ENCODE results near the gene LYVE1. TPM values are rescaled to one million over a fixed set of nuclear protein-coding genes. Genes with fewer than 3 reads are reported as not detected.
A peak's percentile ranks its signal among the peaks of the same experiment; 100 is the strongest.

The LYVE1 gene
- total RNA-seq, 4 donors from 2014 or later, result 3.9 to 17.0 (median 11.1) TPM

DNA sequence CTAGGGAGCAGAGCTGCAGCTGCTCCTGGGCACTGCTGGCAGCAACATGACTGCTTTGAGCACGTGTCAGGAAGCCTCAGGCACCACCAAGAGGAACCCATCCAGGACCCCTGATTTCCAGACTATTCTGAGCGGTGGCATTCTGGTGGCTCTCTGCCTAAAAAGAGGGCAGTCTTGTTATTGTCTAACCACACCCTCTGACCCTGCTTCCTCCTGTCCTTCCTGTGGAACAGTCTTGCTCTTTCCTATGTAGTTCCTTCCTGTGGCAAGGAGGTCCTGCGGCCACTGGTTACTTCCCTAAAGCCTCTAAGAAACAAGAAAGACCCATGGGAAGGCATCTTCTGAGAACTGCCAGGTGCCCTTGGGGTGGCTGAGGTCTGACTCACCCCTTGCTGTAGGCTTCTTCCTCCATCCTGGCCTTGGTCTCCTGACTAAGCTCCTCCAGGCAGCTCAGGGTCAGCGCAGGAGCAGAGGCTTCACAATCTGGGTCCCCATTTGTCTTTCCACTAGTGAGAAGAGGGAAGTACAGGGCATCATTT is 13.1 kb upstream of the LYVE1 start:
- no peak for TF ChIP-seq POLR2A (IDR thresholded peaks at IDR 0.05)
- no peak for TF ChIP-seq POLR2AphosphoS5 (IDR thresholded peaks at IDR 0.05)
- TF ChIP-seq, protein P1, sequence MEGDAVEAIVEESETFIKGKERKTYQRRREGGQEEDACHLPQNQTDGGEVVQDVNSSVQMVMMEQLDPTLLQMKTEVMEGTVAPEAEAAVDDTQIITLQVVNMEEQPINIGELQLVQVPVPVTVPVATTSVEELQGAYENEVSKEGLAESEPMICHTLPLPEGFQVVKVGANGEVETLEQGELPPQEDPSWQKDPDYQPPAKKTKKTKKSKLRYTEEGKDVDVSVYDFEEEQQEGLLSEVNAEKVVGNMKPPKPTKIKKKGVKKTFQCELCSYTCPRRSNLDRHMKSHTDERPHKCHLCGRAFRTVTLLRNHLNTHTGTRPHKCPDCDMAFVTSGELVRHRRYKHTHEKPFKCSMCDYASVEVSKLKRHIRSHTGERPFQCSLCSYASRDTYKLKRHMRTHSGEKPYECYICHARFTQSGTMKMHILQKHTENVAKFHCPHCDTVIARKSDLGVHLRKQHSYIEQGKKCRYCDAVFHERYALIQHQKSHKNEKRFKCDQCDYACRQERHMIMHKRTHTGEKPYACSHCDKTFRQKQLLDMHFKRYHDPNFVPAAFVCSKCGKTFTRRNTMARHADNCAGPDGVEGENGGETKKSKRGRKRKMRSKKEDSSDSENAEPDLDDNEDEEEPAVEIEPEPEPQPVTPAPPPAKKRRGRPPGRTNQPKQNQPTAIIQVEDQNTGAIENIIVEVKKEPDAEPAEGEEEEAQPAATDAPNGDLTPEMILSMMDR (IDR thresholded peaks at IDR 0.05), result no peak
- no peak for TF ChIP-seq EP300 (IDR thresholded peaks at IDR 0.05)
- H3K4me3 ChIP-seq, result no peak overlapping the region
- H3K27ac ChIP-seq, result peak overlapping the region; percentile 49
- DNase-seq (ENCODE audit: low spot score in 2 of 2), result no peak
- no peaks in the 10 kb centered on the region for H3K27me3 ChIP-seq
- WGBS, result 61% methylated on average over 4 of the region's 4 CpGs
- peaks cover 9% of the 10 kb centered on the region for H3K4me1 ChIP-seq
- H3K36me3 ChIP-seq, result peaks cover 4% of the 10 kb centered on the region
- H3K9me3 ChIP-seq, result no peaks in the 10 kb centered on the region

DNA sequence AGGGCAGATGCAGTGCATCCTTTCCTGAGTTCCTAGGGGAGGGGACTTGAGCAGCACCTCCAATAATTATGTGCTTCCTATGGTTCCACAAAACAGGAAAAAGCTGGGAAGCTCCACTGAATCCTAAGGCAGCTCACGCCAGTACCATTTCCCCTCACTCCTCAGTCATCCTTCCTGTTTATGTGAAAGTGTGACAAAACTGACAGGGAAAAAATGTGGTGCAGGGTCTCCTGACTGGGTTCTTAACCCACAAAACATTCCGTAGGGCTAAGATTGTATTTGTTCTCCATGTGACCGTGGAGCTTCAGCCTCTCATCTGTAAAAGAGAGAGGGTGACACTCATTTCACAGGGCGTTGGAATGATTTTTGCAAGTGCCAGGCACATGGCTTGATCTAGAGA is 12.2 kb upstream of the LYVE1 start:
- Histone ChIP-seq H3K36me3 (peaks cover 4% of the 10 kb centered on the region), H3K9me3 (no peaks in the 10 kb centered on the region), H3K27ac (peak overlapping the region; percentile 49), H3K27me3 (no peaks in the 10 kb centered on the region), H3K4me1 (peaks cover 5% of the 10 kb centered on the region), H3K4me3 (no peak overlapping the region)
- 76% methylated on average over 4 of the region's 4 CpGs for WGBS
- TF ChIP-seq EP300 (IDR thresholded peaks at IDR 0.05) (no peak), POLR2A (IDR thresholded peaks at IDR 0.05) (no peak), POLR2AphosphoS5 (IDR thresholded peaks at IDR 0.05) (no peak)
- TF ChIP-seq, protein P1 (IDR thresholded peaks at IDR 0.05), result no peak
- no peak for DNase-seq (ENCODE audit: low spot score in 2 of 2)

DNA sequence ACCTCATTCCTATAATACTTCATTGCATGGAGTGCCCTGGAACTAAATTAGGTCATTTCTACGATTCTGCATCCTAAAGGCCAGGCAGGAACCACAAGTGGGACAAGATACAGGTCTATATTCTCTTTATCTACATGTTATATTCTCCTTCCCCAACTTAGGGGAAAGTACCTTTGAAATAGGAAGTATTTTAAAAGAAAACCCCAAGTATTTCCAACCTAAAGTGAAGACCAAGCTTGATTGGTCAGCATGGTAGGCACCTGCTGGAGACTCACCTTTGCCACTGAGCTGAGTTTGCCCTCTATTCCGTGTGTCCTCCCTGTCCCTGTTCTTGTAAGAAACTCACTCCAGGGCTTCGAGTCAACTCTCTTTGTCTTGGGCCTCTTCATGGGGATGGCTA is 11.2 kb upstream of the LYVE1 start:
- H3K4me1 ChIP-seq, result peaks cover 5% of the 10 kb centered on the region
- TF ChIP-seq EP300 (IDR thresholded peaks at IDR 0.05) (no peak), POLR2AphosphoS5 (IDR thresholded peaks at IDR 0.05) (no peak), POLR2A (IDR thresholded peaks at IDR 0.05) (no peak)
- TF ChIP-seq, protein P1 (IDR thresholded peaks at IDR 0.05), result no peak
- DNase-seq (ENCODE audit: low spot score in 2 of 2), result no peak
- H3K27me3 ChIP-seq, result no peaks in the 10 kb centered on the region
- H3K4me3 ChIP-seq, result no peak overlapping the region
- no peak overlapping the region for H3K27ac ChIP-seq
- WGBS, result 94% methylated on average over 3 of the region's 3 CpGs
- H3K36me3 ChIP-seq, result peaks cover 4% of the 10 kb centered on the region
- H3K9me3 ChIP-seq, result no peaks in the 10 kb centered on the region

DNA sequence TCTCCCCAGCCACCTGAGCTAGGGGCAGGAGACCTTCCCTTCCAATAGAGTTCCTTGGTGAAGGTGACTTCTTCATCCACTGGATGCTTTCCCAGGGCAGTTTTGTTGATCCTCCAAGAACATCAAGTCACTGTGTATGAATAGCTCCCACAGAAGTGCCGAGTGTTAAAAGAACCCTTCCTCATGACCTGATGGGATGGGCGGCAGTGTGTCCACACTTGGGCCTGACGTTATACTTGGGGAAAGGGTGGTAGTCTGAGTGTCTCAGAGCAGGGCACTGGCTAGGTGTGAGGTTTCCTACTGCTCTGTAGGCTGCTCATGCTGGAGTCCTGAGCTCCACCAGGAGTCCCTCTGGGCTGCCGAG is 7.6 kb upstream of the LYVE1 start:
- Histone ChIP-seq H3K4me1 (no peaks in the 10 kb centered on the region), H3K27me3 (no peaks in the 10 kb centered on the region), H3K4me3 (no peak overlapping the region), H3K27ac (no peak overlapping the region), H3K36me3 (peaks cover 4% of the 10 kb centered on the region), H3K9me3 (no peaks in the 10 kb centered on the region)
- WGBS, result 88% methylated on average over 3 of the region's 4 CpGs
- TF ChIP-seq POLR2AphosphoS5 (IDR thresholded peaks at IDR 0.05) (no peak), EP300 (IDR thresholded peaks at IDR 0.05) (no peak), POLR2A (IDR thresholded peaks at IDR 0.05) (no peak)
- TF ChIP-seq, protein P1 (IDR thresholded peaks at IDR 0.05), result no peak
- DNase-seq (ENCODE audit: low spot score in 2 of 2), result no peak

DNA sequence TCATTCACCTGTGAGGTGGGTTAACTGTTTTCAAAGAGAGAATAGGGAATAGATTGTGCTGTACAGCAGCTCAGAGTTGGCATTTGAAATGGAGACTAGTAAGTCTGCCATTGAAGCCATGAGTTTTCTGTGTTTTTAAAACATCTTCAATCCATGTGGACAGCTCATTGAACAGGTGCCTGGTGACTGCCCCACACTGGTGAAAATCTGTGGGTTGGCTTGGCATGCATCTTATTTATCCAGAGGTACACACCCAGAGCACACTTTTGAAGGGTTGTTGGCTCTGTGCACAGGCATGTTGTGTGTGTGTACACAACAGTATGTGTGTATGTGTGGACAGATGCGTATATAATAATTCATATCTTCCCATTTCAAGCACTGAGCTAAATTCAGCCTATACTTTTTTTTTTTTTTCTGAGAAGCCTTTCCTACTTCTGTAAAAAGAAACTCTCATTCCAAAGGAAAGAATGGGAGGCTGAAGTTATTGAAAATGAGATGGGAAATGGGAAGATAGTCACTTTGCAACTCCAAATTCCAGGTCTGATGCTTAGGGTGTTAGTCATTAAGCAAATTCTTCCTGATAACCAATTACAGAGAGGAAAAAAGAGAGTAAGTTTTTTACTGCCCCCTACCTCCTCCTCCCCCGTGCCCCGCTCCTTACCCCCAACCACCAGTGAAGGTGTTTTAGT is 7.0 kb upstream of the LYVE1 start:
- peaks cover 4% of the 10 kb centered on the region for H3K36me3 ChIP-seq
- no peak overlapping the region for H3K27ac ChIP-seq

More for the DNA sequence above, 7.0 kb upstream of the LYVE1 start:
- DNase-seq (ENCODE audit: low spot score in 2 of 2), result no peak
- H3K4me3 ChIP-seq, result no peak overlapping the region
- WGBS, result 92% methylated on average over 3 of the region's 3 CpGs
- TF ChIP-seq POLR2AphosphoS5 (IDR thresholded peaks at IDR 0.05), result no peak
- TF ChIP-seq EP300 (IDR thresholded peaks at IDR 0.05), result no peak
- TF ChIP-seq, protein P1 (IDR thresholded peaks at IDR 0.05), result no peak
- TF ChIP-seq POLR2A (IDR thresholded peaks at IDR 0.05), result no peak
- H3K4me1 ChIP-seq, result no peaks in the 10 kb centered on the region
- no peaks in the 10 kb centered on the region for H3K27me3 ChIP-seq
- H3K9me3 ChIP-seq, result no peaks in the 10 kb centered on the region
